Stimulated activated CD4-positive, alpha-beta T cell treated with anti-CD3 and anti-CD28 coated beads, Interleukin-4, amount 100 ng/mL, for 24 hours (primary cell): ENCODE measurements around the gene EDEM3.
"Not testable (repeated sequence)": the region's sequence is repeated elsewhere in the genome, so short reads cannot be mapped to it uniquely, and the experiment has no call there.

Experiments
- DNase-seq: peaks from one replicate; pipeline ENCODE4 v3.0.0-alpha.2; 2020

EDEM3 gene

DNA sequence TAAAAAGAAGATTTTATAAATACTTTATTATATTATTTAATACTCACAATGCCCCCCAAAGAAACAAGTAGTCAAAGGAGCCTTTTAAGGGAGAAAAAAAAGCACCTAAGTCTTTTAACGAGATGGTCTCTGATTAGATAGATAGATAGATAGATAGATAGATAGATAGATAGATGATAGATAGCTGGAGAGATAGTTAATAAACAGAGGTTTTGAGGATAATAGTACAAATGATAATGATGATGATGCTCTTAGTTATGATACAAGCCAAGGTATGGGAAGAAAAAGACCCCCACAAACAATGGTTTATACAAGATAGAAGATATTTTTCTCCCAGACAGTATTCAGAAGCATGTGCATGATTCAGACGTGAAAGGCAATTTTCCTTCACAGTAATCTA, 14.6 kb upstream of the EDEM3 start:
- DNase-seq: no peak

DNA sequence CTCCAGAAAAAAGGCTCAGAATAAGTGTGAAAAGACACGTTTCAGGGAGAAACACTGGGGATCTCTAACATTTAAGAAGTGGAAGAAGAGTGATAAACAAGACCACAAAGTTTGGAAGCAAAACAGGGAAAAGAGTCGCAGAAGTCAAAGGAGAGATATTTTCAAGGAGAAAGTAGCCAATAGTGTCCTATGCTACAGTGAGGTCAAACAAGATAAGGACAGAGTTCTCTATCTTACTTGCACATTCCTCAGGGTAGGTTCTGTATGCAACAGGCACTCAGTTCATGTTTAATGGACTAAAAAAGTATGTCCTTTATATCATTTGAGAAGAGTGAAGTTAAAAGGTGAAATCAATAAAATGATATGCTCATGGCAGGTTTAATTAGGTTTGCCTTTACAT, 13.8 kb upstream of the EDEM3 start:
- DNase-seq: no peak

DNA sequence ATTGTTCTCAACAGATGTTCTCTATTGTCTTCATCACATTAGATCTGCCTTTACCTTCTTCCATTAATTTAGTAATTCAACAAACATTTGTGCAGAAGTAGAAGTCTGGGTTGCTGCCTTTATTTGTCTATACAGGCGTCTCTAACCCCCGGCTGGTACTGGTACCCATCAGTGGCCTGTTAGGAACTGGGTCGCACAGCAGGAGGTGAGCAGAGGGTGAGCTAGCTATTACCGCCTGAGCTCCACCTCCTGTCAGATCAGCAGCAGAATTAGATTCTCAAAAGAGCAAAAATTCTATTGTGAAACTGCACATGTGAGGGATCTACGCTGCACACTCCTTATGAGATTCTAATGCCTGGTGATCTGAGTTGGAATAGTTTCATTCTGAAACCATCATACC, 12.9 kb upstream of the EDEM3 start:
- DNase-seq: no peak

DNA sequence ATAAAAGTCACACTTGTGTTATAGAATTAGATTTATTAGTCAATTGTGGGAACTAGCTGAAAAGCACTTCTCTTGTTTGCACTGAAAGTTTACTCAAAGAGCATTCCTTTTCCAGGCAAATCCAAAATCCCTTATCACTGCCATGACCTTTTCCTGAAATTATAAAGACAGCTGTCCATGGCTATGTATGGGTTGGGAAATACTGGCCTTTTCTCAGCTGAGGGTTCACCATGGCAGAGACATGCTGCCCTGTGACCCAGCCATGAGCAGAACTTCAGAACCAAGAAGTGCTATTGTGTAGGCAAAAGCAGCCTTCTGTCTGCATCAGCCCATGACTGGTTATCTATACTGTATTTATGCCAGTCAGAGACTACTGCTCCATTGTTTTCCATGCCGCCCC, 9.8 kb upstream of the EDEM3 start:
- DNase-seq: no peak

DNA sequence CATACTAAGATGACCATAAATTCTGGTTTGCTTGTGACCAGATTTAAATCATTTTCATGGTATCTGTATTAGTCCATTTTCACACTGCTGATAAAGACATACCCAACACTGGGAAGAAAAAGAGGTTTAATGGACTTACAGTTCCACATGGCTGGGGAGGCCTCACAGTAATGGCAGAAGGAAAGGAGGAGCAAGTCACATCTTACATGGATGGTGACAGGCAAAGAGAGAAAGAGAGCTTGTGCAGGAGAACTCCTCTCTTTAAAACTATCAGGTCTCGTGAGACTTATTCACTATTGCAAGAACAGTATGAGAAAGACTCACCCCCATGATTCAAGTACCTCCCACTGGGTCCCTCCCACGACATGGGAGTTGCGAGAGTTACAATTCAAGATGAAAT, 8.9 kb upstream of the EDEM3 start:
- DNase-seq: not testable (repeated sequence)

DNA sequence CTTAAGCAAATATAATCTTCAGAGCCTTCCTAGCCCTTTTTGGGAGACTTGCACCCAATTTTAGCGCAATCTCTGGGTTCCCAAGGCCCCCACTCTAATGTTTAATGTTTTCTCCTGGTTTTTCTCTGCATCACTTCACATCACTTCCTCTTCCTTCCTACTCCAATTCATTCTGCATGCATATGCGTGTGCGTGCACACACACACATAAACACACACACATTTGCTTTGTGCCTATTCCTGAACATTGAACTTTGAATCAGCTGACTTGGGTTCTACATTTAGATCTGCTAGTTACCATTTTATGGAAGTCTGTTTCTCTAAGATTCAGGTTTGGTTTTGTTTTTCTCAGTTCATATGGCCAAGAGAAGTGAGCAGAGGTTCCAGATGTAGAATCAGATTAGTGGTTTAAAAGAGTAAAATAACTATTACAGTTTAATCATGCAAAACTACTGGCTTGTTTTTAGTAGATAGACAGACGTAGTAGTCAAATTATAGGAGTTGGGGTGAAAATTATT, 7.4 kb upstream of the EDEM3 start:
- no peak for DNase-seq

DNA sequence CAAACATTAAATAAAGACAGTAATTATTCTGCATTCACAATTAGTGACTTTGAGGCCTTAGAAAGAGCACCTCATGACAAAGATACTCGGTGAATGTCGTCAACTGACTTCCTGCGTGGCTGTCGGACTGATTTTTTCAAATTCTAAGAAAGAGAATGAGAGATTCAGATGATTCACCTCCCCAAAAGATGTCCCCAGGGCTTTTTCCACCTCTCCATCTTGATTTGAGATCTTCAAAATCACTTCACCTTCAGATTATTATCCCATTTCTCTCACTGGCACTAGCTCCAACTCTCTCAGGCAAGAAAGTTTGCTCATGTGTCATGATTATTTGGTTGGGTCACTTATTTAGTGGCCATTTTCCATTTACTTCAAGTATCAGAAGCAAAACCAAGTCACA, 5.0 kb upstream of the EDEM3 start:
- no peak for DNase-seq

DNA sequence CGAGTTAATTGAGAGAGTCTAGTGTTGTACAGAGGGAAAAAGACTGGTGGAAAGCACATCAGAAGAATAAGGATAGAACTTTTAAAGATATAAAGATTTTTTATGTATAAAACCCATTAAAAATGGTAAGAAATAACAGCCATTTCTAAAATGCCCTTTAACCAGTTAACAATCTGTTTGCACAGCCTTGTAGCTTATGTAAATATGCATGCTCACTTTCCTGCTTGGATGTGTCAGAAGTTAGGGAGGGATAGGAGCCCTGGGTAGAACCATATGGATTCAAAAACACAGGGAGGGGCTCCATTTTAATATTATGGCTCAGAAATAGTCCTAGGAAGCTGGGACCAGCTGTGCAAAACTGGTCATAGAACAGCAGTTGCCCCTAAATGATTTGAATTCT, 4.5 kb upstream of the EDEM3 start:
- DNase-seq: no peak

DNA sequence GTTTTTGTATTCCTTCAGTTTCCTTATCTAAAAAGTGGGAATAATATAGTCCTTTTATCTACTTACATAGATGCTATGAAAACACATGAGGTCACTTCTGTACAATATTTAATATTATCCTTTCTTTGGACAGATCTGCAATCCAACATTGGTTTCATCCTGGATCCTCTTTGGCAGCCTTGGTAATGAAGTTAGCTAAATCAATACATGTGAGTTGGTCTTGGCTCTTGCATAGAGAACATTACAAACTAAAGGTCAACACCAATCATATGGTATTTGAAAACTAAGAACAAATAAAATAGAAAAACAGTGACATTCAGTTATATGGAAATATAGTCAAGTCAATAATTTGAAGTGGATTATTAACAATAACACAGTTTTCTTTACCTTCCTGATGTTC, 3.2 kb upstream of the EDEM3 start:
- DNase-seq: no peak

DNA sequence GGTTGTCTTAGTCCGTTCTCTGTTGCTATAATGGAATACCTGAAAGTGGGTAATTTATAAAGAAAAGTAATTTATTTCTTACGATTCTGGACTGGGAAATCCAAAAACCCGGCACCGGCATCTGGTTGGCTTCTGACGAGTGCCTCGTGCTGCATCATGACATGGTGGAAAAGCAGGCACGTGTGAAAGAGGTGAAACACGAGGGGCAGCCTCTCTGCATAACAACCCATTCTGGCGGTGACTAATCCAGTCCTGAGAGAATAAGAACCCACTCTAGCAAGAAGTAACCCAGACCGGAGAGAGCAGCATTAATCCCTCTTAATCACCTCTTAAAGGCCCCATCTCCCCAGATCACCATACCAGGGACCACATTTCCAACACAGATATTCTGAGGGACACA, 2.7 kb upstream of the EDEM3 start:
- DNase-seq: no peak

DNA sequence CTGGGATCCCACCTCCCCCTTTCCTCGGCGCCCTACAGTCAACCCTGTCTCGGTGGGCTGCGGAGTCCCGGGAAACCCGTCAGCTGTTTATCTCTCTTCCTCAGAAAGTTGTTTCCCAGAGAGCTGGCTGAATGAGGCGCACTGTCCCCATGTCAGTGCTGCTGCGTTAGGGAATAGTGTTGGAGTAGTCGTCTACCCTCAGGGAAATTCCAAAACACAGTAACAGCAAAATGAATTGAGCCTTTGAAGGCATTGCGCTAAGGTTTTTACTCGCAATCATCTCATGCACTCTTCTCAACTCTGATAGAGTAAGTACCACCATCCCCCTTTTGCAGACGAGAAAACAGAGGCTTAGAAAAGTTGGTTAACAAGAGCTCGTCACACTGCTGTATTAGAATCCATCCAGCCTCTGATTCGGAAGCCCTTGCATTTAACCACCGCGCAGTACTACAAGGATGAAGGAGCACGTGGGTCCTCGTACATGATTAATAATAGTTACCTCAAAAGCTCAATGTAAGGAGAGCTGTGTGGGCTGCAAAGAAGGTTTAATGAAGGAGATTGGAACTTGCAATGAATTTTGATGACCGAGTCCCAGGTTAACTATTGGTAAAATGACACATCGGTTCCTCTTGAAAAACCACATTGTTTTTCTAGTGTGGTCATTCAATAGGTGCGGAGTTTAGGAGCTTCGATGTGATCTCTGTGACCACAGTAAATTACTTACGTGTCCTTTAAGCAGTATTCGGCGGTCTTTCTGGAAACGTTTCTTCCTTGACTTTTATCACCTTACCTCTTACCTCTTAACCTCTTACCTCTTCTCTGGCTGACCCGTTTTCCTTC, 788 bp upstream of the EDEM3 start:
- peak; percentile 31 for DNase-seq

DNA sequence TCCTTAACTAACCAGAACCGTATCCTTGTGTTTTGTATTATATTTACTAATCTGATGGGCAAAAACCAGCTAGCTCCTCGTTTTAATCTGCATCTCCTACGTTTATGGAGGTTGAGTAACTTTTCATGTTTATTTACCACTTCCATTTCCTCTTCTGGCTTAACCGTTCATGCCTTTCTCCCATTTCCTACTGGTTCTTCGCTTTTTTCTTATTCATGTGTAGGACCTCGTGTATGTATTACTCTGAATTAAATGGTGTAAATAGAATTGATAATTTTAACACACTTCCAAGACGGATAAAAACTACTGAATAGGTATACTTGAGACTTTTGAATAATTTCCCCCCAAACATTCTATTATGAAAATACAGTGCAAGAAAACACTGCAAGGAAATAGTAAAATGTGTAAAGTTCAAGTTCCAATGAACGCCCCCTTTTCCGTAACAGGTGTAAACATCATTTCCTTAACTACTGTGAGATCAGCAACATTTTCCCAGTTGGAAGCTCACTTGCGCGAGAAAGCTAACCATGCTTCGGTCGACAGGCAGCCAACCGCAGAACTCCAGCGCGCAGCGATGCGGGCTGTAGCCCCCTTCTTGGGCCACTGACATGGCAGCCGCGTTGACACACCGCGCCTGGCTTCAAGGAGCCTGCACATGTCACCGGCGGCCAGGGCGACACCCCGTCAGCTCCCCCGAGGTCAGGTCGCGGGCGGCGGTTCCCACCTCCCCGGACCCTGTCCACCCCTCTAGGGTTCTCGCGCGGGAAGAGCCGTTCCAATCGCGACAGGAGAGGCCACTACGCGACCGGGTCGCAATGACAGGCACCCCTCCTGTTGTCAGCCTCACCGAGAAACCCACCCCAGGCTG, 816 bp downstream of the EDEM3 start:
- DNase-seq: peak; percentile 45

DNA sequence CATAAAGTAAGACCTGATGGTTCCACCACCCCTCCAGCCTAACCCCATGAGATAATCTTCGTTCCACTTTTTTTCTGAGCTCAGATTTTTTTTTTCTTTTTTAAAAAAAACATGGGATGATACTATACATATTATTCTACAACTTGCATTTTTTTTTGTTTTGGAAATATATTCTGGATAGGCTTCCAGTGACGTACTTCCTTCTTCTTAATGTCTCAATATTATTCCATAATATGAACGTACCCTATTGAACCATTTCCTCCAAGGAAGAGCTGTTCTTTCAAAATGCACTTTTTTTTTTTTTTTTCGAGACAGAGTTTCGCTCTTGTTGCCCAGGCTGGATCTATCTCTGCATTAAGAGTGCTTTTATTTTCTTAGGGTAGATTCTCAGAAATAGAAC, 1.5 kb downstream of the EDEM3 start:
- no peak for DNase-seq

DNA sequence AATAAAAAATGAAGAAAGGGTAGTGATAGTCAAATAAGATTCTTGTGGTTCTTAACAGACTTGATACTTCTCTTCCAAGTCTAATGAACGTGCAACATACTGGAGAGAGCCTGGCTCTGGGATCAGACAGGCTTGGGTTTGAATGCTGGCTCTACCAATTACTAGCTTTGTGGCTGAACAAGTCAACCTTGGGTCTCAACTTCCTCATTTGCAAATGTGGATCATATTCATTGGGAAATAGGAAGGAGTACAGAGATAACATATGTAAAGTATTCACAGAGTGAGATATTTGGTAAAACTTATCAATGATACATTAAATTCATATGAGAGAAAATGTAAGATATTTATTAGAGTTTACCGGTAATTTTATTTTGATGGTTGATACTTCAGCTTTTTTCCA, 2.0 kb downstream of the EDEM3 start:
- no peak for DNase-seq

DNA sequence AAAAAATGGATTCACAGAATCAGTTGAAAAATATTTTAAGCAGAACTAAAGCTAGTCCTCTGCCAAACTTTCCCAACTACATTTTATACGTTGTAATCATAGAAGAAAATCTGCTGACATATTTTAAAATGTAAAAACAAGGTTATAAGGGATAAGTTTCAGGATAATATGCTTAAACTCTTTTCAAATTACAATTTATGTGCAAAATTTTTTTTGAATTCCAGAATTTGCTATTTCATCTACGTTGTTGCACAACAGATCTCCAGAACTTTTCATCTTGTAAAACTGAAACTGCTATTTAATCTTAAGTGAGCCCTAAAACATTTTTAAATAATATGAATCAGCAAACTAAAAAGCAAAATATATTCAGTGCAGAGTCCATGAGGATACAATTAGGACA, 5.9 kb downstream of the EDEM3 start:
- DNase-seq: no peak

DNA sequence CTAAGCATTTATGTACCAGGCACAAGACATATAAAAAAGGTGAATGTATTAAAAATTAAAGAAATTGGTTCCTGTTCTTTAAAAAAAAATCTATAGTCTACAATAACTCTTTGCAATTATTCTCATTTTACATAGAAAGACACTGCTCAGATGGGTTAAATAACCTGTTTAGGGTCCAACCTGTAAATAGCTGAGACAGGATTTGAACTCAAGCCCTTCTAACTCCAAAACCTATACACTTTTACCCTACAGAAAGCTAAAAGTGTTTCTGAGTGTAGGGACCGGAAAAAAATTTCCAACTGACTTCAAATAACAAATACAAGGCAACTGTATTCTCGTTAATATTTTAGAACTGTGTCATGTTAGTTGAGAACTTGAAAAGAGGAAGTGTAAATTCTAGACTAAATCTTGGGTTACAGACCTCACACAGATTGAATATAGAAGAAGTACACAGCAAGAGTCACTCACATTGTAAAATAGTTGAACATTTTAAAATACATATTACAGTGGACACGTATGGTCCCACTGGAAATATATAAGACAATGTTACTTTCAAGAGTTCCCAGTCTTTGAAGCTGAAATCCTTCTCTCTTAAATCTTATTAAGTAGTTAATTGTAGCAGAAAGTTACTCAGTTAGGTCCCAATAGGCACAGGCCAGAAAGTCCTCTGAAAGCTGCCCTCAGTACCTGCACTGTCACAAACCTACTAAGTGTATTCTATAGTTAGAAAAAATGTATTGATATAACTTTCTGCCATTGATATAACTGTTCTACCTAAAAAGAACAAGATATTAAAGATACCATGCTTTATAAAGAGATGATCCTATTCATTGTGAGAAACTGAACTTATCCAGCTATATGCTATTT, 7.3 kb downstream of the EDEM3 start:
- no peak for DNase-seq

DNA sequence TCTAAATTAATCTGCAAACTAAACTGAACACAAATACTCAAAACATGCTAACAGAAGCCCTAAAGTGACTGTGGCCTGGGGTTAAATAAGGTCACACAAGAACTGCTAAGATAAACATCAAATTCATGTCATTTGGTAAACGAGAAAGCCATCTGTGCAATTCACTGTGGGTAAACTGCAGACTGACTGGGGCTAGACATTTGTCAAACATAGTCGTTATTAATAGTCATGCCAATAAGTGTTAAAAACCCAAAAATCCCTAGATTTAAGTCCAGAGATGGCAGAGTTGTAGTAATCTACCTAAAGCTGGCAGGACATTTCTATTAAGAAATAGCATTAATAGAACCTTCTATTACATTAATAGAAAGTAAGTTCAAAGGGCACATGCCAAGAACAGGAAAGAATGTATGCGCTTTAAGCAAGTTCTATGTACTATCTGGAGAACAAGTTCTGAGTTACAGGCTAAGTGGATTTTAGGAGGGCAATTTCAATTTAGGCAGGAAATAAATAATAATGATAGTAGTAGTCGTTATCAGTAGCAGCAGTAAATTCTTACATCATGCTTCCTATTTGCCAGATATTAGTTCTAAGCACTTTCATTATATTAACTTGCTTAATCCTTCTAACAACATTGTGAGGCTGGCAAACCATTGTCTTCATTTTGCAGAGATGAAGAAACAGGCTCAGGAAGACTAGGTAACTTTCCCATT, 8.6 kb downstream of the EDEM3 start:
- no peak for DNase-seq

DNA sequence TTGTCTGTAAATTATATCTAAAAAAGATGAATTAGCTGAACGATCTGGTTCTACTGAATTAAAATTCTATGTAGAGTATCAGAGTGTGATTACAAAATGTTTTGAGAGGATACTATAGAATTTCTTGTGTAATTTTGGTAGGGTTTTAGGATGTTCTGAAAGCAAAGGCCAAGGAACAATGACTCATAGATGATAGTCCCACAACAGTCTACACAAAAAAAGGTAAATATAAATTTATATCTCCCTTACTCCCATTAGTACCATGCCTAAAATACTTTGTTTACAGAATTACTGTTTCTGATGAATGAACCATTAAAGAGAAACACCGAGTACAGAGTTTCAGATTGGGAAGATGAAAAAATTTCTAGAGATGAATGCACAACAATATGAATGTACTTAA, 9.5 kb downstream of the EDEM3 start:
- DNase-seq: no peak

DNA sequence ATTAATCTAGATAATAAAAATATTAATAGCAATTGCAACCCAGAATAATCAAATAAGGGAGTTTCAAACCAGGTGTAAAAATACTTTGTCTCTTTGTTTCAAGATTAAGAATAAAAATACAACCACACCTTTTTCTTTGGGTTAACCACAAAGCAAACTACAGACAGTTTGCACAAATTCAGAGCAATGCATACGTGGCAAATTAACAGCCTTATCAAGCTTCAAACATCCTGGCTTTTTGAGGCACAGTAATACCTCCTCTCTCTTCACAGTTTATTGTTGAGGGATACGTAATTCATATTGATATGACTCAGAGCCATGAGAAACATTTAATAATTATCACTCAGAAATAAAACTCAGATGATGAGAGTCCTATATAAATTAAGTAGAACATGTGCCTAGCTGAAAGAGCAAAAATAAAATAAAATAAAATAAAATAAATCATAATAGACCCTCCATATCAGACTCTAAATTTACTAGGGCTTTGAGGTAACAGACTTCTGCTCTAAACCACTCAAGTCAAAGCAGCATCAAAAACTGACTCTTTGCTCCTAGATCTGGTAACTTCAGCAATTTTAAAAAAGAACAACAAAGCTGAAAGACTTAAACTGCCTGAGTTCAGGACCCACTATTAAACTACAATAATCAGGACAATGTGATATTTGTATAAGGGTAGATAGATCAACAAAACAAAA, 11.4 kb downstream of the EDEM3 start:
- peak; percentile 20 for DNase-seq

DNA sequence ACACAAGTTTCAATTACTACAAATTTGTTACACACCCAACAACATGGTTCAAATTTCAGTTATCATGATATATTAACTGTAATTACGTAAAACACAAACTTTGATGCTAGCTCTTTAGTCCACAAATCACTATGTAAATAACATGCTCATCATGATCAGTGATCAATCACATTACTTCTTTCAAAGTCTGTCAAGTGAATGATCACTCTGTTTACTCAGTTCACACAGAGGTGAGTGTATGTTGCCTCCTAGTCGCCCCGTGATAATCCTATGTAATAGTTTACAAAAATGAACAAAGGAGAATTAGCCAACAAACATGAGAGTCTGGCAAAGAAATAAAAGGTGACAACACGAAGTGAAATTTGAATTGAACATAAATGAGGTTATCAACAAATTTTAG, 14.3 kb downstream of the EDEM3 start:
- DNase-seq: no peak

DNA sequence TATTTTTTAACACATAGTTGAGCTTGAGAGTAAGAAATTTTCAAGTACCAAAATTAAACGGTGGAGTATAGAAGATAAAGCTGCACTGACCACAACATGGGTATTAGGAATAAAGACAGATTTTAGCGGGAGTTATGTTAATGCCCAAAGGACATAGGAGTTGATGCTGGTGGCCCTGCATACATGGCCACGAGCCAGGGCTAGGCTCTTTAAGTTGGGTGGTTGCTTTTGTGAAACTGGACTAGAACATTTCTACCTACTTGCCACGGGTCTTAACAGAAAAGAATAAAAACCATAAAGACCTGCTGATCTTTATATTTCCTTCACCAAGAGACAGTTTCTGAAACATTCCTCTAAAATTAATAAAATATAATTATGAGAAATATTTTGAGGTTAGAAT, 14.9 kb downstream of the EDEM3 start:
- DNase-seq: no peak

DNA sequence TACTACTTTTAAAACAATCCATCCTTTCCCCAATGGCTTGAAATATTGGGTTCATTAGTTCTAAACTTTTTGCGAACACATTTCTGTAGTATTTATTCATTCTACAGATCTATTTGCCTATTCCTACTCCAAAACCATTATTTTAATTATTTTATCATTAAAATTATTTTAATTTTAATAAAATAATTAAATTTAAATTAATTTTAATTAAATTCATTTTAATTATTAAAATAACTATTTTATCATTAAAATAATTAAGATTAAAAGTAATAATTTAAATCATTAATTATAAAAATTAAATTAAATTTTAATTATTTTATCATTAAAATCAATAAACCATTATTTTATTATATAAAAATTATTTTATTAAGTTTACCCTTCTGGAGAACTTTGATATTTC, 15.6 kb downstream of the EDEM3 start:
- DNase-seq: no peak
